HG02798 (cell line): Measurements from ENCODE around the gene KCNH8.
"Not testable (repeated sequence)": the region's sequence is repeated elsewhere in the genome, so short reads cannot be mapped to it uniquely, and the experiment has no call there.

ENCODE experiments used
- ATAC-seq: cut with Tn5 transposase; IDR thresholded peaks from one replicate; pipeline ENCODE4 v1.9.1; 2021; ENCODE audit warnings: mild to moderate bottlenecking; ENCODE audit not compliant: unreplicated experiment, poor library complexity

The KCNH8 gene

DNA sequence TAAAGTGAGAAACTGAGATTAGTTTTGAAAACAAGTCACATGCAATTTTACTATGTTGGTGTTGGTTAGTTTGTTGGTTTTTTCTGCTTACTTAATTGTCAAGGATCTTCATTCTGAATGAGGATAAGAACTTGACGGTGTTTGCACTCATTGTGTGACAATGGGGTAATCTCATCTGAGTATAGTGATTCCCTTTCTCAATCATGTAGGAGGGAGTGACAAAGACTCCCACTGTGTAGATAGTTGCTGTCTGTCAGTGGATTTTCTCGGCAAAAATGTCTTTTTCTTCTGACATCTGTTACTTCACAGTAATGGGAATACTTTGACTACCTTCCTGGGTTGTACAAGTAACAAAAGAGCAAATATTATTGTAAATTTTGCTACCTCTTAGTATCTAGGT, 23.5 kb downstream of the KCNH8 start:
- no peak for ATAC-seq

GRCh38 chr3:19173945-19174344, 25.6 kb downstream of the KCNH8 start:
- ATAC-seq: no peak

DNA sequence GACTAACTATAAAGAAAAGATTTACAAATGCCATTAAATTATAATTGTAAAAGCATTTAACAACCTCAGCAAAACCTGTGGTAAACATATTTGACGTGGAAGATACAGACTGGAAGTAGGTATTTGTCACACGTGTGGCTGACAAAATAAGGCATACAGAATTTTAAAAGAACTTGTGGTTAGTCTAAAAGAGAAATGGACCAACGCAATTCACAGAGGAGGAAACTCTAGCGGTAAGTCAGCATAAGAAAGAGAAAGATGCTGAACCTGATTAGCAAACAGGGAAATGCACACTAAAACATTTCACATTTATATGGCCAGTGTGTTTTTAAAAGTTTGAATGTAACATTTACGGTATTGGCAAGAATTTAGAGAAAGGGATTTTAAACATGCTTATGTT, 35.3 kb downstream of the KCNH8 start:
- no peak for ATAC-seq

- ATAC-seq: no peak
Measured at GRCh38 chr3:19190126-19190525, 41.8 kb downstream of the KCNH8 start.

- peak; percentile 39 for ATAC-seq
Measured at GRCh38 chr3:19190602-19191001, 42.3 kb downstream of the KCNH8 start.

GRCh38 chr3:19199131-19199530, 50.8 kb downstream of the KCNH8 start:
- ATAC-seq: no peak

DNA sequence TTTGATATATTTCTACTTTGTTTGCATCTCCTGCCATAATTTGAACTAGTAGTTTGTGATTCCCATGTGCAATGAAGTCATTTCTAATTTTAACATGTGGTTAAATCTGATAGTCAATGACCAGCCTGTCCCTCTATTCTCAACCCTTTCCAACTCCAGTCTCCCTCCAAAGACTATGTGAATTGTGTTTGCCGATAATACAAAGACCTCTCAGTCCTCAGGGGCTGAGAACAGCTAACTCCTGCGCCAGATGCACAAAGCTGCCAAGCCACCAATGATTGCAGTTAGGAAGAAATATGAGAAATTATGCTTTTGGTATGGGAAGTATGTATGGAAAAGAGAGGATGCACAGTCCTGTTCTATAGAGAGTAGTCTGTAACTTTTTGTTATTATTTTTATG, 54.0 kb downstream of the KCNH8 start:
- no peak for ATAC-seq

DNA sequence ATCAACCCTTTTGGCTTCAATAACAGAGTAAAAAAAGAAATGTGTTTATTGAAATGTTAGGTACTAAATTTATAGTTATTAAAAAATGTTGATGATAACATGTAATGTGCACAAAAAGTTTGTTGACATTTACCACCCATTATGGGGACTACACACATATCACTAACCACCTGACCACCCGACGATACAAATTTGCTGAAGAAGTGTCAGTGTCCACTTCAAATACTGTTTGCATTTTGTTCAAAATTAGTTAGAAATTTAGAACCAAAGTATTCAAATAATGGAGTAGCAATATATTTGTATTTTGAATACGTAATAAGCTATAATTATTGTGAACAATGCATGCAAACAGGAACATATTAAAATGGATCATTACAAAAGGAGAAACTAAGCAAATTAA, 54.4 kb downstream of the KCNH8 start:
- ATAC-seq: no peak

GRCh38 chr3:19206540-19206939, 58.2 kb downstream of the KCNH8 start:
- ATAC-seq: no peak

DNA sequence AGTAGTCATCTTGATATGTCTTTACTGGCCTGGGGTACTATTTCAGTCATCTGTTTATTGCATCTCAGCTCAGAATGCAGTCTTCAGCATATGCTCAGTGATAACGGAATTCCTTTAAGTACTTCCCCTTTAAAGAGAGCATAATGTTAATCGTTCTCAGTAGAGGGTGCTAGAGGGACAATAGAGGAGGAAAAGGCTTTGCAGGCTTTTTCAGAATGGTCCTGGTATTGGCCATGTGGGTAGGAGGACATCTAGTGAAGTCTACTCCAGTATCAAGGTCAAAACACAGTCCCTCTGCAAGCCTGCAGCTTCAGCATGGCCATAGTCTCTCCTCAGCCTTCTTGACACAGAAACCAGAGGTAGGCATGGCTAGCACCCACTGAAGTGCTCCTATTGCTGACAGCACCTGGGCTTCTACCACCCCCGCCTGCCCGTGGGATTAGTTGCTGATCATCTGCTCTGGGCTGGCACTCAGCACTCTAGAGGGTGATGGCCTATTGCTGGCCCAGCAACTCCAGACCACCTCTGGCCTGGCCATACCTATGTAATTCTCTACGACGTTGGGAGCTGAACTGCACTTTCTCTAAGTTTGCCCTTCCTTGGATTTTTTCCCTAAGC, 65.4 kb downstream of the KCNH8 start:
- ATAC-seq: no peak

GRCh38 chr3:19215427-19215826, 67.1 kb downstream of the KCNH8 start:
- ATAC-seq: no peak

DNA sequence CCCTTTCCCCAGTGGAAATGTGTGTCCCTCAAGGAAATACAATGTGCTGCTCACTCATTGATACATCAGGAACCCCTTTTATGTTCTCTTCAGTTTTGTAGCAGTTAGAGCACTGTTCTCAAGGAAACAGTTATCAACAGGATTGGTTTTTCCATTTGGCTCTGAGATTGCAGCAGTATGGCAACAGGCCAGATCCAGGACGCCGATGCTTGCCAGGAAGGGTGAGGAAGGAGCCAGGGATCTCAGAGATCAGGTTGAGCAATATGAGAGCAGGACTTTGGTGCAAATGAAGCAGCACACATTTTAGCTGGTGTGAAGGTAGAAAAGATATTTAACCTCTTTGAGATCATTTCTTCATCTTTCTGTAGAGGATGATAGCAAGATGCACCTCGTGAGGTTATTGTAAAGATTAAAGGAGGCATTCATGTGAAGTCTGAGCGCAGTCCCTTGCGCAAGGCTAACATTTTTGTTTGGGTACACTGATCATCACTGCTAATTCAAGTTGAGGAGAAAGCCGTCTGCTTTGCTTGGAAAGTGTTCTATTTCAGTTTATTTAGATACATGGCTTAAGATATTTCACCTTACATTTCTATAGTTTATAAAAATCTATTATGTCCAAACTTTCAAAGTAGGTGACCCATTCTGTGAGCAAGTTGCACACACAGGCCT, 68.5 kb downstream of the KCNH8 start:
- no peak for ATAC-seq

GRCh38 chr3:19220311-19220710, 72.0 kb downstream of the KCNH8 start:
- ATAC-seq: no peak

- ATAC-seq: no peak
Measured at GRCh38 chr3:19221081-19221480, 72.8 kb downstream of the KCNH8 start.

DNA sequence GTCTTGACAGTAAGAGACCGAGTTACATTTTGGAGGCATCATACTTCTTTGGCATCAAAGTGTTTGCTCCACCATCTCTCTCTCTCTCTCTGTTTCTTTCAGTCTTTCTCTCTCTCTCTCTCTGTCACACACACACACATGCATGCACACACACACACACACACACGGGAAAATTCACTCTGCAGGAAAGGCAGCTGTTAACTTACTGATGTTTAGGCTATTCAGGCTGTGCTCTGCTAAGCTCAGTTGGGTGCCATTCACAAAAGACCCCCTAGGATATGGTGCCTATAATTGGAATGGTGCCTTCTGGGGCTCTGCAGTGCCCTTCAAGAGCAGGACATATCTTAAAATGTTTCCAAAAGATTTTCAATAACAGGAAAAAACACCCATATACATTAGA, 78.2 kb downstream of the KCNH8 start:
- ATAC-seq: no peak

GRCh38 chr3:19228167-19228566, 79.9 kb downstream of the KCNH8 start:
- ATAC-seq: no peak

GRCh38 chr3:19229086-19229485, 80.8 kb downstream of the KCNH8 start:
- no peak for ATAC-seq

DNA sequence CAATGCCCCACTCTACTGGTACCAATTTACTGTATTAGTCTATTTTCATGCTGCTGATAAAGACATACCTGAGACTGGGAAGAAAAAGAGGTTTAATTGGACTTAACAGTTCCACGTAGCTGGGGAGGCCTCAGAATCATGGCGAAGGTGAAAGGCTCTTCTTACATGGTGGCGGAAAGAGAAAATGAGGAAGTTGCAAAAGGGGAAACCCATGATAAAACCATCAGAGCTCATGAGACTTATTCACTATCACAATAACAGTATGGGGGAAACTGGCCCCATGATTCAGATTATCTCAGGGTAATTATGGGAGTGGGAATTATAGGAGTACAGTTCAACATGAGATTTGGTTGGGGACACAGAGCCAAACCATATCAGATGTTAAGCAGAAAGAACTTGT, 81.6 kb downstream of the KCNH8 start:
- ATAC-seq: not testable (repeated sequence)

DNA sequence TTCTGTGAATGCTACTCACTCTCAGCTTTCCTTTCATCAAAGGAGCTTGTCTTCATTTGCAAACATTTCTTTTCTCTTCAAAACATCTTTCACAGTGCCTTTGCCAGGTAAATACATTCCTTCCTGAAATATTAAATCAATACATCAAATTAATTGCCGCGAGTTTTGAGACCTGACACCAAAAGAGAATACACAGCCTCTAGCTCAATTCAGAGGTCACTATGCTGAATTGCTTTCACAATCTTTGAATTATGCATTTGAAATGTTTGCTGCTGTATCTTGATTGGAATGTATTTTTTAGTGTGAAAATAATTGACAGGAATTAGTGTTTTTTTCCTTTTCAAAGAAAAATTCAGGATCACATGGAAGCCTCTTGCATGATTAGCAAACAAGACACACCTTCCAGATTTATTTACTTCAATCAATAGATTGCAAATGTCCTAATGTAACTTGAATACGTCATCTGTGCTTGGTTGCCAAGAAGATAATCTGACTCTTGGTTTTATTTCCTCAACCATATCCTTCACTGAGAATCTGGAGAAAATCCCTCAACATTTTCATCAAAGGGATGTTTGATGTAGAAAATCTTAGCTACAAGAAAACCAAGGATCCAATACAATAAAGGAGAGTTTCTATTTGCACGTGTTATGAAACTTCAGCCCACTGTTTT, 83.6 kb downstream of the KCNH8 start:
- no peak for ATAC-seq

- no peak for ATAC-seq
Measured at GRCh38 chr3:19232566-19232965, 84.3 kb downstream of the KCNH8 start.

DNA sequence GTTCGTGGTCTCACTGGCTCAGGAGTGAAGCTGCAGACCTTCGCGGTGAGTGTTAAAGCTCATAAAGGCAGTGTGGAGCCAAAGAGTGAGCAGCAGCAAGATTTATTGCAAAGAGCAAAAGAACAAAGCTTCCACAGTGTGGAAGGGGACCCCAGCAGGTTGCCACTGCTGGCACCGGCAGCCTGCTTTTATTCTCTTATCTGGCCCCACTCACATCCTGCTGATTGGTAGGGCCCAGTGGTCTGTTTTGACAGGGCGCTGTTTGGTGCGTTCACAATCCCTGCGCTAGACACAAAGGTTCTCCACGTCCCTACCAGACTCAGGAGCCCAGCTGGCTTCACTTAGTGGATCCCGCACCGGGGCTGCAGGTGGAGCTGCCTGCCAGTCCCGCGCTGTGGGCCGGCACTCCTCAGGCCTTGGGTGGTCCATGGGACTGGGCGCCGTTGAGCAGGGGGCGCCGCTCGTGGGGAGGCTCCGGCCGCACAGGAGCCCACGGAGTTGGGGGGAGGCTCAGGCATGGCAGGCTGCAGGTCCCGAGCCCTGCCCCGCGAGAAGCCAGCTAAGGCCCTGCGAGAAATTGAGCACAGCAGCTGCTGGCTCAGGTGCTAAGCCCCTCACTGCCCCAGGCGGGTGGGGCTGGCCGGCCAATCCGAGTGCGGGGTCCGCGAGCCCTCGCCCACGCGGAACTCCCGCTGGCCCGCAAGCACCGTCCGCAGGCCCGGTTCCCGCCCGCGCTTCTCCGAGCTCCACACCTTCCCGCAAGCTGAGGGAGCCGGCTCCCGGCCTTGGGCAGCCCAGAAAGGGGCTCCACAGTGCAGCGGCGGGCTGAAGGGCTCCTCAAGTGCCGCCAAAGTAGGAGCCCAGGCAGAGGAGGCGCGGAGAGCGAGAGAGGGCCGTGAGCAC, 85.8 kb downstream of the KCNH8 start:
- not testable (repeated sequence) for ATAC-seq
